GM12878 (cell line): Measurements from ENCODE around the gene PP2D1.

Source experiments
- EP300 ChIP-seq, 2 experiments: fragments of 150-350 bp in 1 of 2; IDR thresholded peaks; 2 replicates each; pipeline ENCODE4 v1.6.1; 2011 to 2012; ENCODE audit warnings: low read depth in 2 of 2, low read length in 2 of 2, borderline replicate concordance in 1 of 2, improper control_type of control experiment in 1 of 2, inconsistent platforms in 1 of 2; ENCODE audit not compliant: control insufficient read depth in 1 of 2
- POLR2A ChIP-seq: IDR thresholded peaks from 2 replicates; pipeline ENCODE4 v1.6.1; 2011; ENCODE audit warnings: low read depth, mild to moderate bottlenecking, low read length

- TF ChIP-seq EP300 (IDR thresholded peaks at IDR 0.05; ENCODE audit: borderline replicate concordance in 1 of 2, control insufficient read depth in 1 of 2, low read depth in 2 of 2, low read length in 2 of 2): no peak
- no peak for TF ChIP-seq POLR2A
Measured at GRCh38 chr3:20047341-20047779, 35.3 kb upstream of the PP2D1 start.
